ENCODE results near the gene C8G.

Gene C8G

DNA sequence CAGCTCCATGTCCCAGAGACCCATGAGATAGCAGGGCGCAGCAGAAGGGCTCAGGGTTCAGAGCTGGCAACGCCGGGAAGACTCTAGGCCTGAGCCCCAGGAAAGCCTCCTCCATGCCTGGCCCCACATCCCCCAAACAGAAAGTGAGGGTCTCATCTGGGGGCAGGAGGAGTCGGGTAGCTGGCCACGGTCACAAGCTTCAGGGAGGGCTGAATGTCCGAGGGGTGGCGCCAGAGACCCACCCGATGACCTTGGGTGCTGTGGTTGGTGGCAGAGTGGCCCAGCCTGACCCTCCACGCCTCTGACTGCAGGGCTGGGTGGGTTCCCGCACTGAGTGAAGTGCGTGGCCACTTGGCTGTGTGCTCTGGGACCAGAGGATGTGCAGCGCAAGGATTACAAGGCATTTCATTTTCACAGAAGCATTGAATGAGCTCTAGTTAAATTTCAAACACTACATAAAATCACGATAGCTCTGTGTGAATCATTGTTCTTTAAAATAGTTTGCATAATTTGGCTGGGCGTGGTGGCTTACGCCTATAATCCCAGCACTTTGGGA, 3.0 kb downstream of the C8G start:
- TF ChIP-seq, protein P1, sequence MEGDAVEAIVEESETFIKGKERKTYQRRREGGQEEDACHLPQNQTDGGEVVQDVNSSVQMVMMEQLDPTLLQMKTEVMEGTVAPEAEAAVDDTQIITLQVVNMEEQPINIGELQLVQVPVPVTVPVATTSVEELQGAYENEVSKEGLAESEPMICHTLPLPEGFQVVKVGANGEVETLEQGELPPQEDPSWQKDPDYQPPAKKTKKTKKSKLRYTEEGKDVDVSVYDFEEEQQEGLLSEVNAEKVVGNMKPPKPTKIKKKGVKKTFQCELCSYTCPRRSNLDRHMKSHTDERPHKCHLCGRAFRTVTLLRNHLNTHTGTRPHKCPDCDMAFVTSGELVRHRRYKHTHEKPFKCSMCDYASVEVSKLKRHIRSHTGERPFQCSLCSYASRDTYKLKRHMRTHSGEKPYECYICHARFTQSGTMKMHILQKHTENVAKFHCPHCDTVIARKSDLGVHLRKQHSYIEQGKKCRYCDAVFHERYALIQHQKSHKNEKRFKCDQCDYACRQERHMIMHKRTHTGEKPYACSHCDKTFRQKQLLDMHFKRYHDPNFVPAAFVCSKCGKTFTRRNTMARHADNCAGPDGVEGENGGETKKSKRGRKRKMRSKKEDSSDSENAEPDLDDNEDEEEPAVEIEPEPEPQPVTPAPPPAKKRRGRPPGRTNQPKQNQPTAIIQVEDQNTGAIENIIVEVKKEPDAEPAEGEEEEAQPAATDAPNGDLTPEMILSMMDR (conservative IDR thresholded peaks at IDR 0.05), result peak; percentile 36
- H3K27ac ChIP-seq, result peak overlapping the region; percentile 97; the same call in 1 of the 2 replicates

GRCh38 chr9:136949239-136949816, 4.3 kb downstream of the C8G start:
- TF ChIP-seq, protein P1 (conservative IDR thresholded peaks at IDR 0.05), result no peak
- peak overlapping the region; percentile 97 for H3K27ac ChIP-seq

GRCh38 chr9:136949817-136950655, 5.0 kb downstream of the C8G start:
- peak overlapping the region; percentile 97 for H3K27ac ChIP-seq
- TF ChIP-seq, protein P1 (conservative IDR thresholded peaks at IDR 0.05), result peak; percentile 29

DNA sequence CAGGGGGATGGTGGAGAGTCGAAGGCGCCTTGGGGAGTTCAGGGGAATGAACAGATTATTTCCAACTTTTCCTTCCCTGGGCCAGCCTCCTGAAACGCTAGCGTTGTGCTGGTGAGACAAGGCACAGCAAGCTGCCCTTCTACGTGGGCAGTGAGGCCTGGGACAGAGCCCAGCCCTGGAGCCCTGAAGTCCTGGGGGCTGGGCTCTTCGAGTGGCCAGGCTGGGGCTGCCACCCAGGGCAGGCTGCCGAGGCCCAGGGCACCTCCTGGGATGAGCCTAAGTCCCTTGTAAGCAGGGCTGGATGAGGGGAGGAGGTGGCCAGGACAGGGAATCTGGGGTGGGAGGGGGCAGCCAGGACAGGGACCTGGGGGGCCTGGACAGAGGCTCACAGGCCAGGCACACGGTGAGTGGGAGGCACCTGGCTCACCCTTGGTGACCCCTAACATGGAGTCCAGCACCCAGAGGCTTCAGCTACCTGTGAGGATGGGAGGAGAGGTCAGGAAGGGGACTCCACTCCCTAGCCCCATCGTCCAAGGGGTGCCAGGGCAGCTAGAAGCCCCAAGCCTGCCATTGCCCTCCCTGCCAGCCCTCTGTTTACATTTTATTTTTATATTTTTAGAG, 5.7 kb downstream of the C8G start:
- TF ChIP-seq, protein P1 (conservative IDR thresholded peaks at IDR 0.05), result no peak
- H3K27ac ChIP-seq, result peak overlapping the region; percentile 97

DNA sequence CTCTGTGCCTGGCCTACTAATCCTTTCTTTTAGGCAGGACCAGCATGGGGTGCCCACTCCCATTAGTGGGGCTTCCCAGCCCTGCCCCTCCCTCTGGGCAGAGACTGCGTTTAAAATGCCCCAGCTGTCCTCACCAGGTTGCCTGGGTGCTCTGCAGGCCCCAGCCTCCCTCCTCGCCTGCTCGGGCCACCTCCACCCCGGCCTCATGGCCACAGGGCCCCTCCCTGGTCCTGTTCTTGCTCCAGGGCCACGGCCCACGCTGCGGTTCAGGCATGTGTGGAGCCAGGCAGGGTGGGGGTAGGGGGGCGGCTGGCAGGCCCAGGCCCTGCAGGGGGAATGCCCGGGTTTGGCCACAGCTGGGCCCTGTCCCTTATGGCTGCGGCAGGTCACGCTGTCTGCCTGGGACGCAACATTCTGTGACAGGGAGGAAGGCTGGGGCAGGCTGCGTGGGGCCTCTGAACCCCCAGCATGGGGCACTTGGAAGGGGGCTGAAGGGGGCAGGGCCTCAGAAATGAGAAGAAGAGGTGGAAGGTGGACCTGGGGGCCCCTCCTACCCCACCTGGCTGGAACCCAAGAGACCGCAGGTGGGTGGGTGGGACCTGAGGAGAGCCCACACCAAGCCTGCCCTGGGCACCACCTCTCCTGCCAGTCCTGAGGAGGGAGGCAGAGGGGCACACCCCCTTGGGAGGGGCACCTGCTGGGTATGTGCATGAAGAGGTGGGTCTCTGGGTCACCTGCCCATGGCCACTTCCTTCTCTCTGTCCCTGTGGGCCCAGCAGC, 6.7 kb downstream of the C8G start, which contains the start of gene LCN12:
Gene LCN12 (plus strand): TSS at position 733 of the 780 bp plus-strand sequence. CDS start 55 bp downstream, outside the sequence.
- TF ChIP-seq, protein P1 (conservative IDR thresholded peaks at IDR 0.05), result no peak
- H3K27ac ChIP-seq, result peak within 1 kb of the TSS; percentile 97

DNA sequence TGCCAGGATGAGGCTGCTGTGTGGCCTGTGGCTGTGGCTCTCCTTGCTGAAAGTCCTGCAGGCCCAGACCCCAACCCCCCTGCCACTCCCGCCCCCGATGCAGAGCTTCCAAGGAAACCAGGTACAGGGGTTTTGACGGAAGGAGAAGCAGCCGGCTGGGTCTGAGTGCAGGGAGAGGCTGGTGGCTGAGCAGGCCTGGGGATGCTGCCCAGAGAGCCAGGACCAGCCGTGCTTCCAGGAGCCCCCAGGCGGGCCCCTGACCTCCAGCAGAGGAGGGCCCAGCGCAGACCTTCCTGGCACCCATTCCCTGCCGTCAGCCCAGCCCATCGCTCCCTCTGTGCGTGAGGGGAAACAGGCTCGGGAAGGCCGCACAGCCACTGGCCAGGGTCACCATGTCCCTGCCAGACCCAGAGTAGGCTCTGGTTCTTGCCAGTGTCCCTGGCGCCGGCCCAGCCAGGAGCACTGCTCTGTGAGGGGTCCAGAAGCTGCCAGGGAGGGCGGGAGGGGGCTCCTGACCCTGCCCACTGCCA, 7.3 kb downstream of the C8G start:
- TF ChIP-seq, protein P1 (conservative IDR thresholded peaks at IDR 0.05), result no peak
- H3K27ac ChIP-seq, result peak overlapping the region; percentile 97; the same call in 1 of the 2 replicates

Measured in VCaP (cell line).